Measurements from ENCODE around the gene CNPY3.
A peak's percentile ranks its signal among the peaks of the same experiment; 100 is the strongest.

Gene CNPY3

DNA sequence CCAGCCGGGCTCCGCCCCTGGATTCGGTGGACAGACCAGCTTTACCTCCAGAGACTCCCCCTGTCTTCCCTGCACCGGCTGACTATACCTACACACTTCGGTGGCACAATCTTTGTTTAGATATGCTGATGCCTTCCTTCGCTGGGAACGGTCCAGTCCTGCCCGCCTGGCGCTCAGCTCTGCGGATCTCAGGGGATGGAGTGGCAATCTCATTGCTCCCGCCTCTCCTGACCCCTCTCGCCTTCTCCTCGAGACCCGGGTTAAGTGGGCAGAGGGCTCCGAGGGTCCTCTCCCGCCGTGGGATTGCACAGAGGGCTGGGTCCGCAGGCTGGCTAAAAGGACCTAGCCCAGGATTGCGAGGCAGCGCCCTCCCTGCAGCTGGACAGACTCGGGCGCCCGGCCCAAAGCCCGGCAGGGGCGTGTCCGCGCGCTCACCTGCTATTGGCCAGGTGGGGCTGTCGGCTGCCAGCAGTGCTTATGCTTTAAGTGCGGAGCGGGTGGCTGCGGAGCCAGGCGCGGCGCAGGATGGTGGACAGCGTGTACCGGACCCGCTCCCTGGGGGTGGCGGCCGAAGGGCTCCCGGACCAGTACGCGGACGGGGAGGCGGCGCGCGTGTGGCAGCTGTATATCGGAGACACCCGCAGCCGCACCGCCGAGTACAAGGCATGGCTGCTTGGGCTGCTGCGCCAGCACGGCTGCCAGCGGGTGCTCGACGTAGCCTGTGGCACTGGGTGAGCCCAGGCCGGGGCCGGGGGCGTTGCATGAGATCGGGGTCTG, 31.2 kb downstream of the CNPY3 start, which contains the start of gene GNMT:
Gene GNMT (plus strand): TSS at position 512 of the 777 bp plus-strand sequence. CDS start 14 bp downstream, at position 526.
- DNase-seq (ENCODE audit: low read depth in 2 of 2) = peak in 1 of 2 donors; percentile 25

DNA sequence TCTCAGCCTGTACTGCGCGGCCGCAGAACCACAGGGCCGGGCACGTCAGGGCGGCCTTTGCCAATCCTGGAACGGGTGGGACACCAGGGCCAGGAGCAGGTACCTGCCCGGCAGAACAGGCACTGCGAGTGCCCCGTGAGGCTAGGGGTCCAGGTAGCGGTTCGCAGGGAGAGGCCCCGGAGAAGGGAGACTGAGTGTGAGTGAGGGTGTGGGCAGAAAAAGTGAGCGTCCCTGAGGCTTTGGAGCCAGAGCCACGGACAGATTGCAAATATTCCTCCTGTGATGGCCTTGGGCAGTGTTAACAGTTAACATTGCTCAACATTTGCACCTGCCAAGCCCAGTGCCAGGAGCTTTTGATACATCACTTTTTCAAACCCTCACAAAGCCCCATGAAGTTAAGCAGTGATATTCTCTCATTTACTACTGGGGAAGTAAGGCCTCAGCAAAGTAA, 31.8 kb downstream of the CNPY3 start:
- no peak for DNase-seq (ENCODE audit: low read depth in 2 of 2)

DNA sequence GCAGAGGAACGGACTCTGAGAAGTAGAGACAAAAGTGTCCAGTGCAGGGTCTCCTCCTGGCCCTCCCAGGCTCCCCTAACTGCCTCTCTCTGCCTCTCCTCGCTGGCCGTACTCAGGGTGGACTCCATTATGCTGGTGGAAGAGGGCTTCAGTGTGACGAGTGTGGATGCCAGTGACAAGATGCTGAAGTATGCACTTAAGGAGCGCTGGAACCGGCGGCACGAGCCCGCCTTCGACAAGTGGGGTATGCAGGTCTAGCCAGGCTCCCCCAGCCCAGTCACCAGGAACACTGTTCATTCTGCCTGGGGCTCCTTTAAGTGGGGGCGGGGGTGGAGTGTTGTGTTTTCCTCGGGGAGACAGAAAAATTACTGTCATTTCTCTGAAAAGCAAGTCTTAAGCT, 32.8 kb downstream of the CNPY3 start:
- DNase-seq (ENCODE audit: low read depth in 2 of 2) = no peak

GRCh38 chr6:42962502-42963178, 33.4 kb downstream of the CNPY3 start:
- no peak for DNase-seq (ENCODE audit: low read depth in 2 of 2)

DNA sequence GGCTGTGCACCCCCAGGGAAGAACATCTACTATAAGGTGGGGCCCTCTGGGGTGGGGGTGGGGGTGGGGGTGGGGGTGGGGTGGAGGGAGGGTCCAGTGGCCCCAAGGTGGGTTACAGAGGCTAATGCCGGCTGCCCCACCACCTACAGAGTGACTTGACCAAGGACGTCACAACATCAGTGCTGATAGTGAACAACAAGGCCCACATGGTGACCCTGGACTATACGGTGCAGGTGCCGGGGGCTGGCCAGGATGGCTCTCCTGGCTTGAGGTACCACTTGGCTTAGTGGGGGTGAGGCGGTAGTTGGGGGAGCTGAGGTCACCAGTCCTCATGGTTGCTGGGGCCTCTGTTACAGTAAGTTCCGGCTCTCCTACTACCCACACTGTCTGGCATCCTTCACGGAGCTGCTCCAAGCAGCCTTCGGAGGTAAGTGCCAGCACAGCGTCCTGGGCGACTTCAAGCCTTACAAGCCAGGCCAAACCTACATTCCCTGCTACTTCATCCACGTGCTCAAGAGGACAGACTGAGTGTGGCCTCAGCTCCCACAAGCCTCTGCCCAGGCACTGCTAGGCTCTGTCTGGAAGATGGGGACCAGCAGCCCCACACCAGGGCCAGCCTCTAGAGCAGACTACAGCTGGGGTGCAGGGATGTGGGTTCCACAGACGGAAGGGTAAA, 34.0 kb downstream of the CNPY3 start:
- DNase-seq (ENCODE audit: low read depth in 2 of 2) = no peak

- DNase-seq (ENCODE audit: low read depth in 2 of 2) = peak; percentile 18 to 21
These were observed 34.8 kb downstream of the CNPY3 start for GRCh38 chr6:42963855-42964605.

GRCh38 chr6:42966571-42966970, 37.3 kb downstream of the CNPY3 start:
- no peak for DNase-seq (ENCODE audit: low read depth in 2 of 2)

DNA sequence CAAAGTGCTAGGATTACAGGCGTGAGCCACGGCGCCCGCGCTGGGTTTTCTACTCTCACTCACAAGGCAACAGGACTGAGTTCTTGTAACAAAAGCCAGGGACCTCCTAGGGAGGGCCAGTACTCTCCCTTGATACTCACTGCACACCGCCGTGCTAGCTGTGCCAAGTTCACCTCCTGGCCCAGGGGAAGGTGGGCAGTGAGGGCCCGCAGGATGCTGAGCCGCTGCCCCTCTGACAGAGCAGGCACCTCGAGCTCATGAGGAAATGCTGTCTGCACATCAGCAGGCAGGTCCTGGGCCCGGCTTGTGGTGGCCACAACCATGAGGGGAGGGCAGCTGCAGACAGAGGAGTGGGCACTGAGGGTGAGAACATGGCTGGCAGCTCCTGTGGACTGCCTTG, 37.9 kb downstream of the CNPY3 start:
- no peak for DNase-seq (ENCODE audit: low read depth in 2 of 2)

DNA sequence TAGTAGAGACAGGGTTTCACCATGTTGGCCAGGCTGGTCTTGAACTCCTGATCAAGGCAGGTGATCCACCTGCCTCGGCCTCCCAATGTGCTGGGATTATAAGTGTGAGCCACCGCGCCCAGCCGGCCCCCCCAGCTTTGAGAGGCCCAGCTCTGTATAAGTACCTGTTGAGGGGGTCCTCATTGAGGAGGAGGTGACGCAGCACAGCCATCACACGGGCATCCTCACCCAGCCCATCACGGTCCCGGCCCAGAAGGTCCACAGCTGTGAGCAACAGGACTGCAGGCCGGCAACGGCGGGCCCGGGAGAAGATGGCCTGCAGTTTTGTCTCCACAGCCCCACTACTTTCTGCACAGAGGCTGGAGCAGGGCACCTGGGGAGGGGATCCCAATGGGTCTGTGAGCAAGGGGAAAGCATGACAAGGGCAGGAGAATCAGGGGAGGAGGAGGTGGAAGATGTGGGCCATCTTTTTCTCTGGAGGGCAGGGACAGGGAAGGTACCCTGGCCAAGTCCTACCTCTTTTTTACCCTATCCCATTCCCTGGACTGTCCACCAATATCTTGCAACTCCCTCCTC, 38.9 kb downstream of the CNPY3 start:
- DNase-seq (ENCODE audit: low read depth in 2 of 2) = no peak

DNA sequence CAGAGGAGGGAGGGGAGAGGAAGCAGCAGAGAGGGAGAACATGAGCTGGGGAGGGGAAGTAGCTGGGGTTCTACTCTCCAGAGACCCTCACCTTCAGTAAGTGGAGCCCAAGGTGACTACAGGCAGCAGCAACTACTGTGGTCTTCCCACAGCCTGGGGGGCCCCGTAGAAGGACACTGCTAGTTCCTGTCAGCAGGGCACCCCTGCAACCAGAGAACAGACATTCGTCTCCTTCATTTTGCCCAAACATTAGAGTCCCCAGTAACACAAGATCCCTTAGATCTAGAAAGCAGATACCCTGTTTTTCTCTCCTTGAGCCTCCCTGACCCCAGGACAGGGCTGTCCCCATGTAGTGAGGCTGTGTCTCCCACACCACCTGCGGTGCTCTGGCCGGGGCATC, 39.5 kb downstream of the CNPY3 start:
- no peak for DNase-seq (ENCODE audit: low read depth in 2 of 2)

- DNase-seq (ENCODE audit: low read depth in 2 of 2) = no peak
These were observed 40.2 kb downstream of the CNPY3 start for GRCh38 chr6:42969431-42969830.

DNA sequence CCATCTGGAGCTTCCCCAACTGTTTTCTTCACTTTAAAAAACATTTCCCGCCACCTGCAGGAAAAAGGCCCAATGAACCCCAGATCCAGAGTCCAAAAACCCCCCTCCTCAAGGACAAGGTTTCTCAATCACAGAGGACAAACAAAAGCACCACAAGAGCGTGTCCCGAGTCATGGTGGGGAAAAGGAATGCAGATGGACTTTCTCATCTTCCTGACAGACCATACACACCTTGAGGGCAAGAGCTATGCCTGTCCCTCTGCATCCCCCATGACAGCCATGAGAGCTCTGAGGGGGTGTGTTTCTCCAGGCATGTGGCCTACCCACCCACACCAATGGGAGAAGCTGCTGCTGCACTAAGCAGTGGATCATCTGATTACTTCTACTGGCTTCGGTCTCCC, 40.7 kb downstream of the CNPY3 start:
- DNase-seq (ENCODE audit: low read depth in 2 of 2) = no peak

DNA sequence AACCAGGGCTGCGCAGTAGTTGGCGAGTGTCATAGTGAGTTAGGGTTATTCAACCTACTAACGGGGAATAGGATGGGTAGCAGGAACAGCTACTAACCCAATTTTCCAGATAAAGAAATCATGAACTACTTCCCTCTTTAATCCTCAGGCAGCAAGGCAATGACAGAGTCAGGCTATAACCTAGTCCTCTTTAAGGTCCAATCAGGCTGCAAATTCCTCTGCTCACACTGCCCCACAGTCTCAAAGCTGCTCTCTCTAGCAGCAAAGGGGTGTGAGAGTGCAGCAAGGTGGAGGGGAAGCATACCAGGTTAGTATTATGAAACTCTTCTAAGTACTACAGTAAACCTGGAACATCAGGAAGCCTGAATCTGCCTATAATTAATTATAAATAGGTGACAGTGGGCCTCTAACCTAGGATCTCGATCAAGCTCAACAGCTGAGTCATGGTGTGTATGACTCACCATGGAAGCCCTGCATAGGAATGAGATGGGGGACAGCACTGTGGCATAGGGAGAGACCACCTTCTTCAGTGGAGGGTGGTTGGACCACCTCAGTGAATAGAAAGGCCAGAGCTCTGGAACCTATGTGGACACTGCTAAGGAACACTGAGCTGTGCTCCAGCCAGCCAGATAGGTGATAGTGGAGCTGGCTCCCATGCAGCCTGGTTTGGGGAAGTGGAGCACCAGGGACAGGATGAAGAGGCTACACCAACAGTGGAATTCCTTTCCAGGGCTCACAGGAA, 41.8 kb downstream of the CNPY3 start:
- no peak for DNase-seq (ENCODE audit: low read depth in 2 of 2)

DNA sequence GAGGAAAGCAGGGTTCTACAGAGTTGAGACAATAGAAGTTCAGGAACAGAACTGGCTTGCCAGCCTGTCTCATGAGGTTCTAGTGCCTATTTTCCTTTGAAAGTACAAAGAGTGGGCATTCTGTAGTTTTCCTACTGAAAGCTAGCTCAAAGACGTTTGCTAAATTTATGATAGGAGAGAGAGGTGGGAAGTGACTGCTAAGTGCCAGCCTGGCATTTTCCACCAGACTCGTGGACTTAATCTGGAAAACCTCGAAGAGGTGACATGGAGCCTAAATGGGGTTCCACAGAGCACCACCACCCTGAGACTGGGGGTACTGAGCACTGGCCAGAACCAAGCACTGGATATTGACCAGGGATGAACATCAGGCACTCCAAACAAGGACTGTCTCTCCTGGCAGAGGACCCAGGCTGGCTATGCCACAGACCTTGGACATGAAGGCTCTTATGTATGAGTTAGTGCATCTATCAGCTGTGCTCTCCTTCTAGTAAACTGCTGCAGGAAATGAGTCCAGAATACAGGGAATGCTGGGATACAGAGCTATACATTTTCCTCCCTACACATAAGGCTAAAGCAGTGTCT, 42.6 kb downstream of the CNPY3 start:
- no peak for DNase-seq (ENCODE audit: low read depth in 2 of 2)

GRCh38 chr6:42973926-42974325, 44.6 kb downstream of the CNPY3 start:
- no peak for DNase-seq (ENCODE audit: low read depth in 2 of 2)

DNA sequence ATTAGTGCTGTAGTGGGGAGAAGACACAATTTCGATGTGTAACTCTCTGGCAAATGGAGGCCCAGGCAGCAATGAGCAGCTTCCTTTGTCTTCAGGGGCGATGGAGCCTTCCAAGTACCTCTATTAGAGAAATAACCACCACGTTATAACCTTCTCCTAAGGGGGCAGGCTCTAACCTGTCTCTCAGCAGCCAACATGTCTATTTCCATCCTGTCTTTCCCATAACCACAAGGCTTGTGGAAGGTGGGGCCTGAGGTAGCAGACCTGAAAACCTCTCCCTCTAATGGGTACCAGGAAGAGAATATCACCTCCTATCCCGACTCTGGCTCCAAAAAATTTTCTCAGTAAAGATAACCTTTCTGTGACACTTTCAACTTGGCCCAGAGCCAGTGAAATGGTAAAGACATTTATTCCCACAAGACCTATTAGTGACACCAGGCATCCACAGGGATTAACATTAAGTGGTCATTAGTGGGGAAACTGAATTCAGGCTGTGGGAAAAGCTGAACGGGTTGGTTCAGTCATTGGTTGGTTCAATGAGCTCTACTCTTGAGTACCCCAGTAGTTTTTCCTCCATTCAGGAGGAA, 45.7 kb downstream of the CNPY3 start:
- DNase-seq (ENCODE audit: low read depth in 2 of 2) = no peak

- DNase-seq (ENCODE audit: low read depth in 2 of 2) = no peak
These were observed 49.2 kb downstream of the CNPY3 start for GRCh38 chr6:42978487-42978838.

GRCh38 chr6:42978839-42979522, 49.7 kb downstream of the CNPY3 start, which contains the start of gene PEX6:
Gene PEX6, minus strand, starts transcription at chr6:42979181. Its CDS starts 31 bp downstream, at chr6:42979150.
- peak; percentile 86 to 88 for DNase-seq (ENCODE audit: low read depth in 2 of 2)

GRCh38 chr6:42979523-42980177, 50.4 kb downstream of the CNPY3 start:
- no peak for DNase-seq (ENCODE audit: low read depth in 2 of 2)

Measured in stimulated activated CD4-positive, alpha-beta T cell treated with anti-CD3 and anti-CD28 coated beads, Interleukin-4, amount 100 ng/mL, for 48 hours (primary cell).